ENCODE measurements around the gene BRDT. TPM values are rescaled to one million over a fixed set of nuclear protein-coding genes. Genes with fewer than 3 reads are reported as not detected.

Gene BRDT
- total and polyA plus RNA-seq, 2 of the 8 experiments (the other 6 are each of a cell fraction or from before 2014, with no cell fraction given) = 0.08 TPM; not detected in 1

GRCh38 chr1:92013923-92014322 is 64.7 kb downstream of the BRDT start:
- H3K14ac ChIP-seq (ENCODE audit: insufficient read length) = no peak overlapping the region
- H3K27ac ChIP-seq (ENCODE audit: low read depth, low read length) = no peak overlapping the region
- H4K91ac ChIP-seq (replicated peaks; ENCODE audit: insufficient read length, low read length) = no peak overlapping the region
- H4K5ac ChIP-seq (ENCODE audit: insufficient read length, low read depth, low read length) = no peak overlapping the region
- H2BK20ac ChIP-seq (ENCODE audit: low read length) = no peak overlapping the region
- no peak overlapping the region for H3K4ac ChIP-seq (replicated peaks; ENCODE audit: insufficient read length, low read depth, low read length)
- no peak overlapping the region for H3K9ac ChIP-seq (replicated peaks in 1 of 4; ENCODE audit: extremely low read depth in 1 of 4, low read depth in 3 of 4, low read length in 3 of 4)
- ChIA-PET CTCF (ENCODE audit: partially characterized antibody) (interaction anchor here (1.5 kb wide), 1 partner anchor 279 kb away, joined by 3 read pairs; no protein-coding TSS in a partner anchor), POLR2A (ENCODE audit: partially characterized antibody) (no interaction called here)
- no peaks in the 10 kb centered on the region for H3K23me2 ChIP-seq (ENCODE audit: low read depth, low read length)
- no peak overlapping the region for H3K23ac ChIP-seq (ENCODE audit: insufficient read length)
- H2BK5ac ChIP-seq (ENCODE audit: low read depth, low read length) = no peak overlapping the region
- no peak overlapping the region for H4K8ac ChIP-seq (ENCODE audit: extremely low read depth, insufficient read depth, low read length)
- H2AK5ac ChIP-seq (ENCODE audit: low read depth, low read length) = no peak overlapping the region
- no peaks in the 10 kb centered on the region for H3K79me2 ChIP-seq (ENCODE audit: control insufficient read depth in 1 of 2, insufficient read depth in 2 of 2, low read length in 2 of 2)
- no peaks in the 10 kb centered on the region for H3K36me3 ChIP-seq (ENCODE audit: control insufficient read depth in 2 of 4, insufficient read depth in 4 of 4, low read length in 3 of 4)
- H3K4me2 ChIP-seq (ENCODE audit: insufficient read depth in 1 of 2, low read depth in 2 of 2, low read length in 2 of 2) = no peak overlapping the region
- no peaks in the 10 kb centered on the region for H3K79me1 ChIP-seq (ENCODE audit: low read depth, low read length)
- no peak overlapping the region for H3K18ac ChIP-seq (ENCODE audit: extremely low read depth, low read length)
- DNase-seq (ENCODE audit: low read depth in 1 of 2, low spot score in 2 of 2) = no peak
- no peak for FAIRE-seq
- no peak overlapping the region for H2BK12ac ChIP-seq (ENCODE audit: low read depth, low read length)
- no peak overlapping the region for H3K56ac ChIP-seq (replicated peaks; ENCODE audit: insufficient read length, low read depth, low read length)
- H3K4me1 ChIP-seq (replicated peaks in 1 of 4; ENCODE audit: control insufficient read depth in 3 of 4, insufficient read depth in 4 of 4, low read length in 3 of 4) = no peaks in the 10 kb centered on the region
- no peak overlapping the region for H3K4me3 ChIP-seq (ENCODE audit: extremely low read depth in 1 of 4, insufficient read depth in 2 of 4, low read depth in 3 of 4, low read length in 4 of 4)
- no peaks in the 10 kb centered on the region for H3K9me3 ChIP-seq (ENCODE audit: insufficient read depth in 2 of 2, low read depth in 1 of 2, low read length in 1 of 2)
- TF ChIP-seq POLR2AphosphoS5 (IDR thresholded peaks at IDR 0.05; ENCODE audit: low read depth, low read length) (no peak), TAF1 (IDR thresholded peaks at IDR 0.05; ENCODE audit: low read depth, low read length) (no peak), SIRT6 (IDR thresholded peaks at IDR 0.05; ENCODE audit: low read length) (no peak), GTF2F1 (IDR thresholded peaks at IDR 0.05; ENCODE audit: borderline replicate concordance, low read depth, low read length) (no peak), CTBP2 (IDR thresholded peaks at IDR 0.05; ENCODE audit: borderline replicate concordance, insufficient read depth, insufficient read length, low read length) (no peak), USF2 (IDR thresholded peaks at IDR 0.05; ENCODE audit: low read length) (no peak), GABPA (IDR thresholded peaks at IDR 0.05; ENCODE audit: borderline replicate concordance, insufficient read depth, low read length) (no peak), ASH2L (IDR thresholded peaks at IDR 0.05; ENCODE audit: low read length) (no peak), JUND (IDR thresholded peaks at IDR 0.05; ENCODE audit: low read length) (no peak), RBBP5 (IDR thresholded peaks at IDR 0.05; ENCODE audit: borderline replicate concordance, low read depth, low read length) (no peak), SIN3A (conservative IDR thresholded peaks at IDR 0.05 in 1 of 2, IDR thresholded peaks at IDR 0.05 in 1 of 2; ENCODE audit: low read depth in 1 of 2, low read length in 2 of 2) (no peak), KDM4A (IDR thresholded peaks at IDR 0.05; ENCODE audit: low read depth, low read length, severe bottlenecking) (no peak)
- no peak overlapping the region for H2BK15ac ChIP-seq (ENCODE audit: low read length)
- H3K27me3 ChIP-seq (replicated peaks in 1 of 4; ENCODE audit: control insufficient read depth in 3 of 4, extremely low read depth in 1 of 4, insufficient read depth in 3 of 4, low read length in 3 of 4) = no peaks in the 10 kb centered on the region
- H2AFZ ChIP-seq (ENCODE audit: low read length) = no peak overlapping the region
- H2BK120ac ChIP-seq (replicated peaks; ENCODE audit: low read depth, low read length) = no peak overlapping the region
- no peaks in the 10 kb centered on the region for H4K20me1 ChIP-seq (replicated peaks in 1 of 2; ENCODE audit: control insufficient read depth in 1 of 2, insufficient read depth in 2 of 2, low read length in 2 of 2)
